T-cell (primary cell): Measurements from ENCODE around the gene ATP5MG. TPM values are rescaled to one million over a fixed set of nuclear protein-coding genes. Genes with fewer than 3 reads are reported as not detected.

Source experiments
- ATAC-seq, 4 experiments: fragments of 200-7000 bp in 3 of 4; fragments of 150-1000 bp in 1 of 4; cut with Tn5 transposase; replicated peaks in 1 of 4; 1 replicate in 3 of 4; 2 replicates in 1 of 4; pipeline ENCODE4 v1.10.0; 2021; ENCODE audit warnings: moderate library complexity in 3 of 4, mild to moderate bottlenecking in 2 of 4, moderate number of reproducible peaks in 1 of 4
- CTCF ChIA-PET, 2 donors: fragments of 300-600 bp; sonication (Branson Sonifier 250); formaldehyde crosslinking; loops; one replicate each; lab custom pipeline; 2022; ENCODE audit warnings: antibody characterized with exemption in 2 of 2; lab: Charles Lee
- POLR2A ChIA-PET, 2 donors: fragments of 300-600 bp; sonication (Branson Sonifier 250); formaldehyde crosslinking; loops; one replicate each; lab custom pipeline; 2022; ENCODE audit warnings: antibody characterized with exemption in 2 of 2; lab: Charles Lee
- DNase-seq, 35 experiments: peaks; one replicate each; pipeline versions ENCODE4 v3.0.0 to v3.0.0-alpha.2; 2013 to 2023
- H3K27ac ChIP-seq: one replicate; pipeline ENCODE4 v1.5.1; 2013; ENCODE audit warnings: low read length
- H3K27me3 ChIP-seq, 2 experiments: replicated peaks in 1 of 2; 1 replicate in 1 of 2; 2 replicates in 1 of 2; pipeline versions ENCODE4 v1.6.1 to v1.7.0; 2013; ENCODE audit warnings: low read length in 1 of 2, mixed read lengths in 1 of 2; ENCODE audit not compliant: control insufficient read depth in 2 of 2, insufficient read depth in 2 of 2; ENCODE audit errors: extremely low read depth in 1 of 2
- H3K36me3 ChIP-seq, 2 donors: 1 replicate in 1 of 2; 2 replicates in 1 of 2; pipeline versions ENCODE4 v1.6.1 to v1.7.0; 2013; ENCODE audit warnings: low read length in 1 of 2; ENCODE audit not compliant: control insufficient read depth in 2 of 2, insufficient read depth in 1 of 2; ENCODE audit errors: extremely low read depth in 1 of 2
- H3K4me1 ChIP-seq, 2 experiments: 1 replicate in 1 of 2; 2 replicates in 1 of 2; pipeline versions ENCODE4 v1.6.1 to v1.7.0; 2013; ENCODE audit warnings: low read length in 2 of 2, mixed read lengths in 1 of 2; ENCODE audit not compliant: insufficient read depth in 2 of 2, control insufficient read depth in 1 of 2; ENCODE audit errors: extremely low read depth in 1 of 2
- H3K4me3 ChIP-seq, 2 donors: 1 replicate in 1 of 2; 2 replicates in 1 of 2; pipeline versions ENCODE4 v1.5.1 to v1.7.0; 2013; ENCODE audit warnings: mild to moderate bottlenecking in 2 of 2, low read length in 1 of 2, moderate library complexity in 1 of 2; ENCODE audit not compliant: control insufficient read depth in 1 of 2; ENCODE audit errors: extremely low read depth in 1 of 2
- H3K9me3 ChIP-seq: 2 replicates; pipeline ENCODE4 v1.7.0; 2013
- H3K27ac Mint-ChIP-seq, 2 donors: one replicate each; pipeline ENCODE4 v1.8.0; 2020 to 2021; ENCODE audit warnings: mild to moderate bottlenecking in 2 of 2, mixed read lengths in 2 of 2
- H3K27me3 Mint-ChIP-seq, 2 donors: one replicate each; pipeline ENCODE4 v1.8.0; 2021 to 2022; ENCODE audit warnings: mixed read lengths in 2 of 2
- H3K36me3 Mint-ChIP-seq: one replicate; pipeline ENCODE4 v1.8.0; 2021; ENCODE audit warnings: mixed read lengths
- H3K4me1 Mint-ChIP-seq, 3 donors: one replicate each; pipeline ENCODE4 v1.8.0; 2020 to 2022; ENCODE audit warnings: mixed read lengths in 3 of 3, mild to moderate bottlenecking in 1 of 3
- H3K4me3 Mint-ChIP-seq, 3 donors: one replicate each; pipeline ENCODE4 v1.8.0; 2020 to 2022; ENCODE audit warnings: mild to moderate bottlenecking in 3 of 3, mixed read lengths in 3 of 3, moderate library complexity in 3 of 3
- H3K9me3 Mint-ChIP-seq, 3 donors: one replicate each; pipeline ENCODE4 v1.8.0; 2020 to 2022; ENCODE audit warnings: mixed read lengths in 3 of 3
- WGBS: methylation state at CpG from one replicate; pipeline ENCODE4 v1.1.5; 2013; ENCODE audit warnings: missing lambda C conversion rate; ENCODE audit not compliant: insufficient coverage; 5-methylcytosine and 5-hydroxymethylcytosine counted together
- total RNA-seq, 35 experiments: library from RNA in 6 of 35; stranded (reverse) in 6 of 35; fragments of 120-200 nt in 1 of 35; gene quantifications; one replicate each; pipeline versions ENCODE4 v1.2.1 to v1.2.4 and lab custom pipeline; 2013 to 2026

ATP5MG gene
- total RNA-seq, 5 donors from 2014 or later (not counting 1 experiment from before 2014, with no cell fraction given): 140 to 188 (median 172) TPM

- H3K36me3 Mint-ChIP-seq: peaks cover 59% of the 10 kb centered on the region
- no peaks in the 10 kb centered on the region for H3K9me3 ChIP-seq
- H3K36me3 ChIP-seq: peaks cover 25 to 80% of the 10 kb centered on the region in 2 donors
- H3K27ac ChIP-seq: no peak overlapping the region
- CTCF ChIA-PET: interaction anchor here in 1 of 2 donors (0.9 to 1.3 kb wide), 3 partner anchors 107 to 195 kb away, joined by 3 read pairs; no protein-coding TSS in a partner anchor
- WGBS: no CpG with 5 or more reads among the region's 1 CpG
- POLR2A ChIA-PET: interaction anchor here in 1 of 2 donors (0.6 kb wide), 1 partner anchor 65 kb away, joined by 3 read pairs; no protein-coding TSS in a partner anchor
- no peak overlapping the region for H3K4me3 ChIP-seq
- no peaks in the 10 kb centered on the region for H3K27me3 ChIP-seq
- H3K9me3 Mint-ChIP-seq: no peaks in the 10 kb centered on the region
- DNase-seq: no peak
- H3K4me1 Mint-ChIP-seq: peaks cover 25 to 35% (median 31%) of the 10 kb centered on the region in 3 donors
- H3K27ac Mint-ChIP-seq: no peak overlapping the region
- no peak for ATAC-seq
- no peak overlapping the region for H3K4me3 Mint-ChIP-seq
- no peaks in the 10 kb centered on the region for H3K27me3 Mint-ChIP-seq
- peaks cover 5 to 14% of the 10 kb centered on the region in 2 experiments for H3K4me1 ChIP-seq
These were observed 35.1 kb upstream of the ATP5MG start for GRCh38 chr11:118366287-118366686.

- CTCF ChIA-PET: no interaction called here
- no peaks in the 10 kb centered on the region for H3K9me3 Mint-ChIP-seq
- H3K4me3 ChIP-seq: no peak overlapping the region
- 93% methylated on average over 2 of the region's 4 CpGs for WGBS
- H3K4me1 ChIP-seq: no peaks in the 10 kb centered on the region
- no peaks in the 10 kb centered on the region for H3K27me3 ChIP-seq
- H3K36me3 Mint-ChIP-seq: peaks cover 81% of the 10 kb centered on the region
- DNase-seq (no peak), ATAC-seq (no peak)
- no peak overlapping the region for H3K4me3 Mint-ChIP-seq
- H3K27ac Mint-ChIP-seq: no peak overlapping the region
- POLR2A ChIA-PET: interaction anchor here in 1 of 2 donors (0.6 kb wide), 2 partner anchors 8 to 9 kb away, joined by 3 read pairs; no protein-coding TSS in a partner anchor
- H3K36me3 ChIP-seq: peaks cover 23 to 94% of the 10 kb centered on the region in 2 donors
- no peaks in the 10 kb centered on the region for H3K9me3 ChIP-seq
- no peak overlapping the region for H3K27ac ChIP-seq
- H3K27me3 Mint-ChIP-seq: no peaks in the 10 kb centered on the region
- H3K4me1 Mint-ChIP-seq: peaks cover 0 to 3% (median 2%) of the 10 kb centered on the region in 3 donors
These were observed 30.6 kb upstream of the ATP5MG start for GRCh38 chr11:118370774-118371173.

- peaks cover 24 to 93% of the 10 kb centered on the region in 2 donors for H3K36me3 ChIP-seq
- no peaks in the 10 kb centered on the region for H3K9me3 ChIP-seq
- H3K9me3 Mint-ChIP-seq: no peaks in the 10 kb centered on the region
- ATAC-seq (no peak), DNase-seq (no peak)
- H3K27ac Mint-ChIP-seq: no peak overlapping the region
- CTCF ChIA-PET: interaction anchor here in 1 of 2 donors (0.7 kb wide), 1 partner anchor 604 kb away, joined by 4 read pairs; no protein-coding TSS in a partner anchor
- H3K4me1 Mint-ChIP-seq: peaks cover 0 to 3% (median 0%) of the 10 kb centered on the region in 3 donors
- H3K27ac ChIP-seq: no peak overlapping the region
- peaks cover 80% of the 10 kb centered on the region for H3K36me3 Mint-ChIP-seq
- no peak overlapping the region for H3K4me3 ChIP-seq
- 94% methylated on average over 2 of the region's 2 CpGs for WGBS
- no peaks in the 10 kb centered on the region for H3K4me1 ChIP-seq
- H3K27me3 ChIP-seq: no peaks in the 10 kb centered on the region
- H3K4me3 Mint-ChIP-seq: no peak overlapping the region
- POLR2A ChIA-PET: interaction anchor here (0.5 to 1.8 kb wide), 6 partner anchors 9 to 586 kb away, joined by 3 to 8 read pairs (median 4); no protein-coding TSS in a partner anchor
- no peaks in the 10 kb centered on the region for H3K27me3 Mint-ChIP-seq
These were observed 28.1 kb upstream of the ATP5MG start for GRCh38 chr11:118373263-118373662.

- Mint-ChIP-seq H3K9me3 (no peaks in the 10 kb centered on the region), H3K27ac (peak overlapping the region in 1 of 2 donors; percentile 34), H3K36me3 (peaks cover 78% of the 10 kb centered on the region), H3K4me1 (no peaks in the 10 kb centered on the region), H3K4me3 (no peak overlapping the region), H3K27me3 (no peaks in the 10 kb centered on the region)
- POLR2A ChIA-PET: interaction anchor here (0.5 to 1.8 kb wide), 2 partner anchors 11 to 585 kb away, joined by 4 to 8 read pairs; no protein-coding TSS in a partner anchor
- H3K36me3 ChIP-seq: peaks cover 20 to 93% of the 10 kb centered on the region in 2 donors
- CTCF ChIA-PET: interaction anchor here in 1 of 2 donors (0.7 kb wide), 1 partner anchor 603 kb away, joined by 4 read pairs; no protein-coding TSS in a partner anchor
- no peaks in the 10 kb centered on the region for H3K9me3 ChIP-seq
- no peak overlapping the region for H3K4me3 ChIP-seq
- no CpG with 5 or more reads among the region's 5 CpGs for WGBS
- H3K27ac ChIP-seq: no peak overlapping the region
- no peak for ATAC-seq
- no peaks in the 10 kb centered on the region for H3K27me3 ChIP-seq
- no peak for DNase-seq
- H3K4me1 ChIP-seq: no peaks in the 10 kb centered on the region
These were observed 27.5 kb upstream of the ATP5MG start for GRCh38 chr11:118373871-118374270.

GRCh38 chr11:118374729-118375128 lies 26.7 kb upstream of the ATP5MG start:
- no peak overlapping the region for H3K27ac ChIP-seq
- Mint-ChIP-seq H3K4me3 (no peak overlapping the region), H3K9me3 (no peaks in the 10 kb centered on the region), H3K4me1 (no peaks in the 10 kb centered on the region), H3K36me3 (peaks cover 76% of the 10 kb centered on the region), H3K27ac (no peak overlapping the region), H3K27me3 (no peaks in the 10 kb centered on the region)
- ChIA-PET CTCF (no interaction called here), POLR2A (no interaction called here)
- ATAC-seq: no peak
- no peak for DNase-seq
- H3K27me3 ChIP-seq: no peaks in the 10 kb centered on the region
- WGBS: 100% methylated on average over 1 of the region's 3 CpGs
- no peaks in the 10 kb centered on the region for H3K4me1 ChIP-seq
- H3K4me3 ChIP-seq: no peak overlapping the region
- H3K36me3 ChIP-seq: peaks cover 19 to 93% of the 10 kb centered on the region in 2 donors
- no peaks in the 10 kb centered on the region for H3K9me3 ChIP-seq

- H3K36me3 ChIP-seq: peaks cover 13 to 94% of the 10 kb centered on the region in 2 donors
- POLR2A ChIA-PET: interaction anchor here (0.6 kb wide), 2 partner anchors 156 to 314 kb away, joined by 3 read pairs; no protein-coding TSS in a partner anchor
- CTCF ChIA-PET: interaction anchor here in 1 of 2 donors (0.7 kb wide), 1 partner anchor 11 kb away, joined by 3 read pairs; no protein-coding TSS in a partner anchor
These were observed 25.4 kb upstream of the ATP5MG start for GRCh38 chr11:118375978-118376377.

More at GRCh38 chr11:118375978-118376377, 25.4 kb upstream of the ATP5MG start:
- DNase-seq (no peak), ATAC-seq (no peak)
- Histone ChIP-seq H3K27ac (no peak overlapping the region), H3K27me3 (no peaks in the 10 kb centered on the region), H3K9me3 (no peaks in the 10 kb centered on the region), H3K4me3 (no peak overlapping the region), H3K4me1 (no peaks in the 10 kb centered on the region)
- Mint-ChIP-seq H3K4me1 (no peaks in the 10 kb centered on the region), H3K27me3 (no peaks in the 10 kb centered on the region), H3K27ac (peak overlapping the region; percentile 11 to 24), H3K9me3 (no peaks in the 10 kb centered on the region), H3K4me3 (no peak overlapping the region), H3K36me3 (peaks cover 68% of the 10 kb centered on the region)
